Uterus (tissue), 2 donors: ENCODE data around the gene VGLL3.

Source experiments
- CTCF ChIP-seq, 4 experiments: fragments of 200-600 bp in 2 of 4; fragments of 450-650 bp in 2 of 4; sonication (generic) in 2 of 4; IDR thresholded peaks; one replicate each; pipeline ENCODE4 v1.5.1; 2016 to 2019; ENCODE audit warnings: antibody characterized with exemption in 4 of 4, mild to moderate bottlenecking in 2 of 4, moderate library complexity in 1 of 4
- POLR2A ChIP-seq, 2 donors: fragments of 450-650 bp; IDR thresholded peaks; one replicate each; pipeline ENCODE4 v1.6.1; 2016; ENCODE audit warnings: antibody characterized with exemption in 2 of 2, mild to moderate bottlenecking in 1 of 2, moderate library complexity in 1 of 2

GRCh38 chr3:86991840-86992435 lies 989 bp upstream of the VGLL3 start:
- TF ChIP-seq CTCF (IDR thresholded peaks at IDR 0.05) (no peak), POLR2A (IDR thresholded peaks at IDR 0.05) (no peak)
